PC-3 (cell line): Measurements from ENCODE around the gene LCAT. TPM values are rescaled to one million over a fixed set of nuclear protein-coding genes. Genes with fewer than 3 reads are reported as not detected.

Experiments
- ATAC-seq: fragments of 200-7000 bp; cut with Tn5 transposase; 2 replicates; pipeline ENCODE4 v1.9.1; 2020; ENCODE audit warnings: mild to moderate bottlenecking, moderate library complexity
- BruUV-seq: library from RNA; stranded (reverse); fragments of 400-500 nt; replicated peaks from 2 replicates; lab custom pipeline; 2021; lab: Mats Ljungman, UMichigan
- CTCF ChIA-PET: fragments of 300-600 bp; sonication (Branson Sonifier 250); formaldehyde crosslinking; loops from one replicate; lab custom pipeline; 2022; ENCODE audit warnings: antibody characterized with exemption; lab: Charles Lee
- POLR2A ChIA-PET: fragments of 300-600 bp; sonication (Branson Sonifier 250); formaldehyde crosslinking; loops from one replicate; lab custom pipeline; 2022; ENCODE audit warnings: antibody characterized with exemption; ENCODE audit not compliant: unreplicated experiment; lab: Charles Lee
- DNase-seq: peaks from one replicate; pipeline ENCODE4 v3.0.0-alpha.2; 2015
- H2AFZ ChIP-seq: fragments of 300-600 bp; sonication (generic); 2 replicates; pipeline ENCODE4 v1.6.0; 2016; ENCODE audit warnings: antibody characterized with exemption, low read length
- H3F3A ChIP-seq: fragments of 300-600 bp; sonication (generic); one replicate; pipeline ENCODE4 v1.6.0; 2017; ENCODE audit warnings: antibody characterized with exemption, low read length, control low read depth, mild to moderate bottlenecking; ENCODE audit not compliant: unreplicated experiment
- H3K27ac ChIP-seq: fragments of 300-600 bp; sonication (generic); 2 replicates; pipeline ENCODE4 v1.5.1; 2016; ENCODE audit warnings: mild to moderate bottlenecking, low read length
- H3K27me3 ChIP-seq: fragments of 300-600 bp; sonication (generic); 2 replicates; pipeline ENCODE4 v1.6.1; 2016; ENCODE audit warnings: low read length, mixed read lengths
- H3K36me3 ChIP-seq: fragments of 300-600 bp; sonication (generic); 2 replicates; pipeline ENCODE4 v1.6.1; 2016; ENCODE audit warnings: low read depth, mixed run types, low read length, mixed read lengths
- H3K4me1 ChIP-seq: fragments of 300-600 bp; sonication (generic); 2 replicates; pipeline ENCODE4 v1.5.1; 2016; ENCODE audit warnings: low read length; ENCODE audit not compliant: insufficient read depth
- H3K4me2 ChIP-seq: fragments of 300-600 bp; sonication (generic); 2 replicates; pipeline ENCODE4 v1.6.0; 2016; ENCODE audit warnings: low read length
- H3K4me3 ChIP-seq: fragments of 300-600 bp; sonication (generic); 2 replicates; pipeline ENCODE4 v1.5.1; 2016; ENCODE audit warnings: mild to moderate bottlenecking, low read length, mixed read lengths
- H3K79me2 ChIP-seq: fragments of 300-600 bp; sonication (generic); 2 replicates; pipeline ENCODE4 v1.6.1; 2017; ENCODE audit warnings: low read length, mixed read lengths
- H3K9ac ChIP-seq: fragments of 300-600 bp; sonication (generic); 2 replicates; pipeline ENCODE4 v1.6.0; 2016; ENCODE audit warnings: mild to moderate bottlenecking, low read length
- H3K9me2 ChIP-seq: fragments of 300-600 bp; sonication (generic); replicated peaks from 2 replicates; pipeline ENCODE4 v1.6.1; 2016; ENCODE audit warnings: mixed run types, low read length, mixed read lengths
- H3K9me3 ChIP-seq: fragments of 300-600 bp; sonication (generic); 2 replicates; pipeline ENCODE4 v1.6.1; 2016; ENCODE audit warnings: low read length, mixed read lengths
- H4K20me1 ChIP-seq: fragments of 300-600 bp; sonication (generic); 2 replicates; pipeline ENCODE4 v1.6.1; 2016; ENCODE audit warnings: low read length, mixed read lengths
- EZH2 ChIP-seq: fragments of 300-600 bp; sonication (generic); IDR thresholded peaks from one replicate; pipeline ENCODE4 v1.6.1; 2017; ENCODE audit warnings: antibody characterized with exemption, mild to moderate bottlenecking, low read length; ENCODE audit not compliant: unreplicated experiment
- EZH2phosphoT487 ChIP-seq: fragments of 300-600 bp; sonication (generic); IDR thresholded peaks from 2 replicates; pipeline ENCODE4 v1.6.1; 2018; ENCODE audit warnings: mild to moderate bottlenecking, antibody characterized with exemption, low read length, borderline replicate concordance
- intact Hi-C: fragments of 100-400 bp; cut with micrococcal nuclease; formaldehyde crosslinking; loops from 2 replicates; pipeline ENCODE4 v1.9.0; 2023
- total RNA-seq: library from RNA; depleted of rRNA; stranded (reverse); fragments of >200 nt; gene quantifications from 2 replicates; pipeline ENCODE4 v1.2.3, GENCODE V29; 2014
- TF ChIP-seq, protein P1 (sequence below): fragments of 300-600 bp; sonication (generic); conservative IDR thresholded peaks from 2 replicates; pipeline ENCODE4 v1.5.1; 2017; ENCODE audit warnings: antibody characterized with exemption, low read depth, mild to moderate bottlenecking, low read length

The LCAT gene
- total RNA-seq, 1 experiment from 2014 or later, result 3.2 TPM

DNA sequence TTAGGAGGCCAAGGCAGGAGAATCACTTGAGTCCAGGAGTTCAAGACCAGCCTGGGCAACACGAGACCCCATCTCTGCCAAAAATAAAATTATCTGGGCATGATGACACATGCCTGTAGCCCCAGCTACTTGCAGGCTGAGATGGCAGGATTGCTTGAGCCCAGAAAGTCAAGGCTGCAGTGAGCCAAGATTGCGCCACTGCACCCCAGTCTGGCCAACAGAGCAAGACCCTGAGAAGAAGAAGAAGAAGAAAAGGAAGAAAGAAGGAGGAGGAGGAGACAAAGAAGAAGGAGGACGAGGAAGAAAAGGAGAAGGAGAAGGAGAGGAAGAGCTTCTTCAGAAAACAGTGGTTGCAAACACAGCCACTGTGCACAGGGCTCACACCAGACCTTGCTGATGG is 44.8 kb upstream of the LCAT start:
- Histone ChIP-seq H3K9me3 (no peaks in the 10 kb centered on the region), H3K4me1 (peaks cover 4% of the 10 kb centered on the region; the same call in 1 of the 2 replicates), H3F3A (no peaks in the 10 kb centered on the region), H4K20me1 (no peaks in the 10 kb centered on the region), H3K4me2 (no peak overlapping the region), H3K9ac (no peak overlapping the region), H3K79me2 (no peaks in the 10 kb centered on the region), H3K4me3 (no peak overlapping the region), H3K9me2 (no peaks in the 10 kb centered on the region), H3K27me3 (no peaks in the 10 kb centered on the region), H3K27ac (no peak overlapping the region), H3K36me3 (no peaks in the 10 kb centered on the region), H2AFZ (no peak overlapping the region)
- intact Hi-C loops, result no loop called here
- BruUV-seq, result no TSS peak
- TF ChIP-seq EZH2phosphoT487 (no peak), EZH2 (no peak)
- TF ChIP-seq, protein P1, sequence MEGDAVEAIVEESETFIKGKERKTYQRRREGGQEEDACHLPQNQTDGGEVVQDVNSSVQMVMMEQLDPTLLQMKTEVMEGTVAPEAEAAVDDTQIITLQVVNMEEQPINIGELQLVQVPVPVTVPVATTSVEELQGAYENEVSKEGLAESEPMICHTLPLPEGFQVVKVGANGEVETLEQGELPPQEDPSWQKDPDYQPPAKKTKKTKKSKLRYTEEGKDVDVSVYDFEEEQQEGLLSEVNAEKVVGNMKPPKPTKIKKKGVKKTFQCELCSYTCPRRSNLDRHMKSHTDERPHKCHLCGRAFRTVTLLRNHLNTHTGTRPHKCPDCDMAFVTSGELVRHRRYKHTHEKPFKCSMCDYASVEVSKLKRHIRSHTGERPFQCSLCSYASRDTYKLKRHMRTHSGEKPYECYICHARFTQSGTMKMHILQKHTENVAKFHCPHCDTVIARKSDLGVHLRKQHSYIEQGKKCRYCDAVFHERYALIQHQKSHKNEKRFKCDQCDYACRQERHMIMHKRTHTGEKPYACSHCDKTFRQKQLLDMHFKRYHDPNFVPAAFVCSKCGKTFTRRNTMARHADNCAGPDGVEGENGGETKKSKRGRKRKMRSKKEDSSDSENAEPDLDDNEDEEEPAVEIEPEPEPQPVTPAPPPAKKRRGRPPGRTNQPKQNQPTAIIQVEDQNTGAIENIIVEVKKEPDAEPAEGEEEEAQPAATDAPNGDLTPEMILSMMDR, result no peak
- CTCF ChIA-PET, result no interaction called here
- DNase-seq (no peak), ATAC-seq (no peak)
- POLR2A ChIA-PET, result no interaction called here

DNA sequence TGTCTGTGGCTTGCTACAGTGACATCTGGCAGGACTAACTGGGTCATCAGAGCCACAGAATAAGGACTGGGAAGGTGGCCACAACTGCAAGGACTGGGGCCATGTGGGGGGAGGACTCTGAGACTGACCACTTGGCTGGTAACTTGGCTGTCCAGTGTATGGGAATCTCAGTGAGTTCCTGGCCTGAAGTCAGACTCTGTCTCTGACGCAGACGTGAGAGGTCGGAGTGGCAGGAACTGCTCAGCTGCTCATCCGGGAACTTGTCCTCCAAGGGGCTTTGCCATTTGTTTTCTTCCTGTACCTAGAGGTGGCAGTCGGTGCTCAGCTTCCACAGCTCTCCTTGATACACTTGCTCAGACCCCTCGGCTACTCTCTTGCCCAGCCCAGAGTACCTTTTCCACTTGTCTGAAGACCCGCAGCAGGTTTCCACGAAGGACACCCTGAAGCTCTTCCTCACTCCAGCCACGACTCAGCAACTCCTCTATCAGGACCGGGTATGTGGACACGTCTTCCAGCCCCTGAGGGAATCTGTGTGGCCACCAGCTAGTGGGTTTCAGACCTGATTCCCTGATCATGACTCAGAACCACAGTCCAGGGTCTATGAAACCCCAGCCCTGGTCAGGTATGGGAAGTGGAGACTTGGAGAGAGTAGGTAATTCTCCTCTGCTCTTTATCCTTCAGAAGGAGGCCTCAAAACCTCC is 43.7 kb upstream of the LCAT start:
- BruUV-seq, result no TSS peak
- H3K27me3 ChIP-seq, result no peaks in the 10 kb centered on the region
- H3F3A ChIP-seq, result no peaks in the 10 kb centered on the region
- H3K79me2 ChIP-seq, result no peaks in the 10 kb centered on the region
- H3K9ac ChIP-seq, result no peak overlapping the region
- no peaks in the 10 kb centered on the region for H3K9me3 ChIP-seq
- H3K9me2 ChIP-seq, result no peaks in the 10 kb centered on the region
- H2AFZ ChIP-seq, result no peak overlapping the region
- ChIA-PET POLR2A (no interaction called here), CTCF (no interaction called here)
- TF ChIP-seq EZH2phosphoT487 (no peak), EZH2 (no peak)
- TF ChIP-seq, protein P1, result no peak
- no peaks in the 10 kb centered on the region for H3K4me1 ChIP-seq
- H3K4me2 ChIP-seq, result no peak overlapping the region
- H3K4me3 ChIP-seq, result no peak overlapping the region
- no peak for ATAC-seq
- intact Hi-C loops, result no loop called here
- DNase-seq, result peak; percentile 18
- no peaks in the 10 kb centered on the region for H3K36me3 ChIP-seq
- H4K20me1 ChIP-seq, result no peaks in the 10 kb centered on the region
- no peak overlapping the region for H3K27ac ChIP-seq

DNA sequence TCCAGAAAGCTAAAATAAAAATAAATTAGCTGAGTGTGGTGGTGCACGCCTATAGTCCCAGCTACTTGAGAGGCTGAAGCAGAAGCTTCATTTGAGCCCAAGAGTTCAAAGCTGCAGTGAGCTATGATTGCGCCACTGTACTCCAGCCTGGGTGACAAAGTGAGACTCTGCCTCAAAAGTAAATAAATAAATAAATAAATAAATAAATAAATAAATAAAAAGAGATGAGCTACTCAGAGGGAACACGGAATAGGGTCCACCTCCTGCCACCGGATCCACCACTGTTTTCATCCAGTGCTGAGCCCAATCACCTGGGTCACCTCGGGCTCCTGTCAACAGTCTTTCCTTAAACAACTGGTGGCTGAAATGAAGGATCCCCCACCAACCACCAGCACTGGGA is 43.0 kb upstream of the LCAT start:
- intact Hi-C loops, result no loop called here
- no peaks in the 10 kb centered on the region for H3F3A ChIP-seq
- H3K9ac ChIP-seq, result no peak overlapping the region
- H3K79me2 ChIP-seq, result no peaks in the 10 kb centered on the region
- H3K9me2 ChIP-seq, result no peaks in the 10 kb centered on the region
- no peaks in the 10 kb centered on the region for H3K36me3 ChIP-seq
- no peaks in the 10 kb centered on the region for H4K20me1 ChIP-seq
- no peak overlapping the region for H3K27ac ChIP-seq
- POLR2A ChIA-PET, result interaction anchor here (0.5 kb wide), 1 partner anchor 99 kb away, joined by 10 read pairs; no protein-coding TSS in a partner anchor
- ATAC-seq, result no peak
- no peaks in the 10 kb centered on the region for H3K27me3 ChIP-seq
- H3K4me3 ChIP-seq, result no peak overlapping the region
- no TSS peak for BruUV-seq
- H3K9me3 ChIP-seq, result no peaks in the 10 kb centered on the region
- DNase-seq, result no peak
- no peak overlapping the region for H3K4me2 ChIP-seq
- H2AFZ ChIP-seq, result no peak overlapping the region
- no peaks in the 10 kb centered on the region for H3K4me1 ChIP-seq
- TF ChIP-seq, protein P1, result no peak
- no peak for TF ChIP-seq EZH2phosphoT487
- no peak for TF ChIP-seq EZH2
- CTCF ChIA-PET, result no interaction called here
